A673 (cell line): ENCODE data around the gene MRE11. TPM values are rescaled to one million over a fixed set of nuclear protein-coding genes. Genes with fewer than 3 reads are reported as not detected.

ENCODE experiments used
- BruUV-seq: library from RNA; stranded (reverse); fragments of 400-500 nt; replicated peaks from 2 replicates; lab custom pipeline; 2021; lab: Mats Ljungman, UMichigan
- CTCF ChIA-PET: fragments of 300-600 bp; sonication (Branson Sonifier 250); formaldehyde crosslinking; loops from one replicate; lab custom pipeline; 2022; ENCODE audit warnings: antibody characterized with exemption; lab: Charles Lee
- POLR2A ChIA-PET: fragments of 300-600 bp; sonication (Branson Sonifier 250); formaldehyde crosslinking; loops from one replicate; lab custom pipeline; 2022; ENCODE audit warnings: antibody characterized with exemption; ENCODE audit not compliant: low non-redundant PET; lab: Charles Lee
- DNase-seq: peaks from one replicate; pipeline ENCODE4 v3.0.0-alpha.2; 2015; ENCODE audit warnings: low spot score
- H3K27ac ChIP-seq: fragments of 200-600 bp; sonication (generic); 2 replicates; pipeline ENCODE4 v1.5.1; 2016; ENCODE audit warnings: mixed run types, low read depth, mild to moderate bottlenecking, mixed read lengths, antibody characterized with exemption, low read length; ENCODE audit not compliant: poor library complexity, severe bottlenecking
- H3K27me3 ChIP-seq: fragments of 200-600 bp; sonication (generic); replicated peaks from 2 replicates; pipeline ENCODE4 v1.6.1; 2017; ENCODE audit warnings: mixed run types, low read depth, mild to moderate bottlenecking, mixed read lengths, antibody characterized with exemption, low read length; ENCODE audit not compliant: insufficient read depth, poor library complexity
- H3K36me3 ChIP-seq: fragments of 200-600 bp; sonication (generic); 2 replicates; pipeline ENCODE4 v1.6.1; 2016; ENCODE audit warnings: mixed run types, mild to moderate bottlenecking, mixed read lengths, antibody characterized with exemption, low read length; ENCODE audit not compliant: insufficient read depth, poor library complexity, severe bottlenecking
- H3K4me1 ChIP-seq: fragments of 200-600 bp; sonication (generic); 2 replicates; pipeline ENCODE4 v1.6.1; 2017; ENCODE audit warnings: mixed run types, mild to moderate bottlenecking, mixed read lengths, antibody characterized with exemption, low read length; ENCODE audit not compliant: insufficient read depth, poor library complexity, severe bottlenecking
- H3K4me3 ChIP-seq: fragments of 200-600 bp; sonication (generic); 2 replicates; pipeline ENCODE4 v1.5.1; 2016; ENCODE audit warnings: low read depth, mixed run types, mild to moderate bottlenecking, mixed read lengths, low read length; ENCODE audit not compliant: poor library complexity, severe bottlenecking
- H3K9me3 ChIP-seq: fragments of 200-600 bp; sonication (generic); 2 replicates; pipeline ENCODE4 v1.6.1; 2016; ENCODE audit warnings: mixed run types, low read depth, mild to moderate bottlenecking, mixed read lengths, antibody characterized with exemption, low read length; ENCODE audit not compliant: poor library complexity, severe bottlenecking
- EZH2 ChIP-seq: fragments of 200-600 bp; sonication (generic); IDR thresholded peaks from 2 replicates; pipeline ENCODE4 v1.6.1; 2017; ENCODE audit warnings: borderline replicate concordance, low read depth, mild to moderate bottlenecking, mixed read lengths, antibody characterized with exemption, low read length; ENCODE audit not compliant: poor library complexity, severe bottlenecking
- intact Hi-C: fragments of 100-400 bp; cut with micrococcal nuclease; formaldehyde crosslinking; loops from one replicate; pipeline ENCODE4 v1.10.0; 2022; ENCODE audit not compliant: unreplicated experiment
- total RNA-seq: library from RNA; stranded (reverse); gene quantifications from 2 replicates; pipeline ENCODE4 v1.2.3, GENCODE V29; 2021
- TF ChIP-seq, protein P1 (sequence below): fragments of 300-800, 200-600 bp; sonication (generic); conservative IDR thresholded peaks from 2 replicates; pipeline ENCODE4 v1.5.1; 2017; ENCODE audit warnings: low read depth, mild to moderate bottlenecking, antibody characterized with exemption, low read length, moderate library complexity, mixed read lengths

MRE11 gene
- total RNA-seq, 1 experiment from 2014 or later = 44.7 TPM

DNA sequence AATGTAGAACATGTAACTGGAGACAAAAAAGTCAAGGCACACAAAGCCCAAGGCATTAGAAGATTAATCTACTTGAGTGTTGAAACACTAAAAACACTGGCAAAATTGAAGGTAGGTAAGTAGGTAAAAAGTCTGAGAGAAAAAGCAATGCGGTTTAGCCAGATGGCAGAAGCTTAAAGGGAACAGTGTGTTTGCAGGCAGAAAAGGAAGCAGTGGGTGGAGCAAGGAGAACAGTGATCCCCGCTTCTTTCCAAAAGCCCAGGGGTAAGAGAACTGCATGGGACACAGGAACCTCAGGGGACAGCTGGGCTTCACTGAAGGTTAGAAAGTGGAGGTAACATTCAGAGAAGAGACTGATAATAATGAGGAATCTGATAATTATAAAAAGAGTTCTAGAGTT, 16.0 kb downstream of the MRE11 start:
- POLR2A ChIA-PET = no interaction called here
- no peaks in the 10 kb centered on the region for H3K9me3 ChIP-seq
- H3K27ac ChIP-seq = no peak overlapping the region
- peaks cover 19% of the 10 kb centered on the region for H3K36me3 ChIP-seq
- BruUV-seq = no TSS peak
- TF ChIP-seq, protein P1, sequence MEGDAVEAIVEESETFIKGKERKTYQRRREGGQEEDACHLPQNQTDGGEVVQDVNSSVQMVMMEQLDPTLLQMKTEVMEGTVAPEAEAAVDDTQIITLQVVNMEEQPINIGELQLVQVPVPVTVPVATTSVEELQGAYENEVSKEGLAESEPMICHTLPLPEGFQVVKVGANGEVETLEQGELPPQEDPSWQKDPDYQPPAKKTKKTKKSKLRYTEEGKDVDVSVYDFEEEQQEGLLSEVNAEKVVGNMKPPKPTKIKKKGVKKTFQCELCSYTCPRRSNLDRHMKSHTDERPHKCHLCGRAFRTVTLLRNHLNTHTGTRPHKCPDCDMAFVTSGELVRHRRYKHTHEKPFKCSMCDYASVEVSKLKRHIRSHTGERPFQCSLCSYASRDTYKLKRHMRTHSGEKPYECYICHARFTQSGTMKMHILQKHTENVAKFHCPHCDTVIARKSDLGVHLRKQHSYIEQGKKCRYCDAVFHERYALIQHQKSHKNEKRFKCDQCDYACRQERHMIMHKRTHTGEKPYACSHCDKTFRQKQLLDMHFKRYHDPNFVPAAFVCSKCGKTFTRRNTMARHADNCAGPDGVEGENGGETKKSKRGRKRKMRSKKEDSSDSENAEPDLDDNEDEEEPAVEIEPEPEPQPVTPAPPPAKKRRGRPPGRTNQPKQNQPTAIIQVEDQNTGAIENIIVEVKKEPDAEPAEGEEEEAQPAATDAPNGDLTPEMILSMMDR = no peak
- TF ChIP-seq EZH2 = no peak
- intact Hi-C loops = no loop called here
- no peaks in the 10 kb centered on the region for H3K4me1 ChIP-seq
- H3K4me3 ChIP-seq = no peak overlapping the region
- no peak for DNase-seq
- CTCF ChIA-PET = no interaction called here
- no peaks in the 10 kb centered on the region for H3K27me3 ChIP-seq

DNA sequence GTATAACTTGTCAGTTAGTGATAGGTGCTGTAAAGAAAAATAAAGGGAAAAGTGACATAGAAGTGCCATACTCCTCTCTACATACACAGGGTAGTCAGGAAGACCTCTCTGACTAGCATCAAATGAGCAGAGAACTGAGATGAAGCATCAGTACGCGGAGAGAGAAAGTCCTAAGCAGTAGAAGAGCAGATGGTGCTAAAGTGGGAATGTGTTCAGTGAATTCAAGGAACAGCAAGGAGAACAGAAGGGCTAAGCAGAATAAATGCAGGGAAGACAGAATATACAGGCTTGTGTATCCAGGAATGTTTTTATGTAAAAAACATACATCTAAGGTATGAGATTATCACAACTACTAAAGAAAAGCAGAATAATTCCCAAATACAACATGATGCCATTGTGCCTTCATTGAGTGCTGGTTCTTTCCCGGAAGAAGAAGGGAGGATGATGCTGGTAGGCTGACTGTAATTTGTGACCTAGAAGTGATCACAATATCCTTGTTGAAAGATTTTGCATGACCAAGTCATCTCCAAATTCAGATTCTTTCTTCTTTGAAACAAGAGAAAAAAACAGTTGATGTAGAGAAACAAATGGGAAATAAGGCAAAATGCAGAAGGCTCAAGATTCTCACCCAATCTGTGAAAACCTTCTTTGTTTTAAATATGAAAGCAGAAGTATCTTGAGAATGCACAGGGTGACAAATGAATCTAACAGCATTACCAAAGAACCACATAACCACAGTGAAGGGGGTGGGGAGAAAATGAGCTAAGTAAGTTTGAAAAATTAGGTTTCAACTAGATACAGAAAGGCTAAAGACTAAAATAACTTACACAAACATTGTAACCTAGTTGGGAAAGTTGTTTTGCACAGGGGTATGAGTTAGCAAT, 20.5 kb downstream of the MRE11 start:
- DNase-seq = no peak
- intact Hi-C loops = no loop called here
- peaks cover 24% of the 10 kb centered on the region for H3K36me3 ChIP-seq
- no peak for TF ChIP-seq EZH2
- TF ChIP-seq, protein P1 = no peak
- no TSS peak for BruUV-seq
- ChIA-PET CTCF (no interaction called here), POLR2A (no interaction called here)
- H3K9me3 ChIP-seq = no peaks in the 10 kb centered on the region
- no peaks in the 10 kb centered on the region for H3K4me1 ChIP-seq
- H3K4me3 ChIP-seq = no peak overlapping the region
- no peaks in the 10 kb centered on the region for H3K27me3 ChIP-seq
- H3K27ac ChIP-seq = no peak overlapping the region

DNA sequence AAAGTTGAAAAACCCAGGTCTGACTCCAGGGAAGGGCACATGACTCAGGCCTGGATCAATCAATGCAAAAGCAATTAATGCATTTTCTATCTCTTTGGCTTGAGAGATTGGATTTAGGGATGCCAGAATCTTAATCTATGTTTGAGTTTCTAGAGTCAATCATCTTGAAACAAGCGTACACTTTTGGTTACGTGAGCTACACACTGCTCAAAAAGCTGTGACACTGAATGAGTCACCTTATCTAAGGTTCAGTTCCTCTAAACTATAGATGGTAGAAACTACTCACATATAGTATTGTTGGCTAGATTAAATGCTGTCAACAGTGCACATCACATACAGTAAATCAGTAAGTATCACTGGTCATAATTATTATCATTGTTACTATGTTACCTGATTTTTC, 24.2 kb downstream of the MRE11 start:
- Histone ChIP-seq H3K9me3 (no peaks in the 10 kb centered on the region), H3K27me3 (no peaks in the 10 kb centered on the region), H3K36me3 (peaks cover 18% of the 10 kb centered on the region), H3K4me3 (no peak overlapping the region), H3K27ac (no peak overlapping the region), H3K4me1 (peaks cover 12% of the 10 kb centered on the region)
- TF ChIP-seq, protein P1 = no peak
- TF ChIP-seq EZH2 = no peak
- intact Hi-C loops = no loop called here
- ChIA-PET CTCF (no interaction called here), POLR2A (no interaction called here)
- no TSS peak for BruUV-seq
- DNase-seq = no peak
